ENCODE measurements around the gene CHL1. TPM values are rescaled to one million over a fixed set of nuclear protein-coding genes. Genes with fewer than 3 reads are reported as not detected.

CHL1 gene
- not detected in 2 replicates for total RNA-seq (2022)
- Bru-seq, nascent RNA, result not detected
- not detected for BruChase-seq, experiment 1, labeled RNA remaining after a 2-hour chase
- not detected for BruChase-seq, experiment 2, labeled RNA remaining after a 6-hour chase
- long read RNA-seq, result 0 reads

- ChIA-PET POLR2A (no interaction called here), CTCF (no interaction called here)
- no TSS peak for BruUV-seq (replicated peaks)
- Histone ChIP-seq H3K4me1 (no peaks in the 10 kb centered on the region), H3K36me3 (ENCODE audit: control insufficient read depth, insufficient read depth, low read length) (no peaks in the 10 kb centered on the region), H3K4me3 (ENCODE audit: low read depth, low read length) (no peak within 1 kb of the TSS), H3K27me3 (replicated peaks; ENCODE audit: control insufficient read depth, insufficient read depth, low read length) (no peaks in the 10 kb centered on the region), H3K9me3 (no peaks in the 10 kb centered on the region)
- H3K27ac Mint-ChIP-seq (ENCODE audit: unreplicated experiment), result no peak within 1 kb of the TSS
- H3K4me3 Mint-ChIP-seq (ENCODE audit: unreplicated experiment), result no peak within 1 kb of the TSS
- intact Hi-C loops (cut with micrococcal nuclease; ENCODE audit: unreplicated experiment), result no loop called here
- no peaks in the 10 kb centered on the region for H3K27me3 Mint-ChIP-seq (ENCODE audit: insufficient read depth, unreplicated experiment)
- no peaks in the 10 kb centered on the region for H3K9me3 Mint-ChIP-seq (ENCODE audit: unreplicated experiment)
- no peaks in the 10 kb centered on the region for H3K36me3 Mint-ChIP-seq (ENCODE audit: insufficient read depth, unreplicated experiment)
- DNase-seq, result no peak
- TF ChIP-seq CTCF (IDR thresholded peaks at IDR 0.05; ENCODE audit: insufficient read depth in 1 of 2, low read depth in 1 of 2, low read length in 1 of 2, severe bottlenecking in 1 of 2, unreplicated experiment in 1 of 2), result no peak
- H3K4me1 Mint-ChIP-seq (ENCODE audit: low read depth, unreplicated experiment), result no peaks in the 10 kb centered on the region
These were observed at the start of gene CHL1 for GRCh38 chr3:196311-197148. CHL1 (plus strand) TSS chr3:196763; CDS start chr3:319777, 123,014 bp downstream.

- no peak for DNase-seq
- no TSS peak for BruUV-seq (replicated peaks)
- POLR2A ChIA-PET, result no interaction called here
- H3K9me3 Mint-ChIP-seq (ENCODE audit: unreplicated experiment), result no peaks in the 10 kb centered on the region
- CTCF ChIA-PET, result no interaction called here
- H3K27me3 Mint-ChIP-seq (ENCODE audit: insufficient read depth, unreplicated experiment), result peaks cover 5% of the 10 kb centered on the region
- Histone ChIP-seq H3K9me3 (no peaks in the 10 kb centered on the region), H3K4me3 (ENCODE audit: low read depth, low read length) (no peak overlapping the region), H3K36me3 (ENCODE audit: control insufficient read depth, insufficient read depth, low read length) (no peaks in the 10 kb centered on the region), H3K27me3 (replicated peaks; ENCODE audit: control insufficient read depth, insufficient read depth, low read length) (no peaks in the 10 kb centered on the region), H3K4me1 (no peaks in the 10 kb centered on the region)
- H3K4me3 Mint-ChIP-seq (ENCODE audit: unreplicated experiment), result no peak overlapping the region
- H3K36me3 Mint-ChIP-seq (ENCODE audit: insufficient read depth, unreplicated experiment), result no peaks in the 10 kb centered on the region
- intact Hi-C loops (cut with micrococcal nuclease; ENCODE audit: unreplicated experiment), result no loop called here
- TF ChIP-seq CTCF (IDR thresholded peaks at IDR 0.05; ENCODE audit: insufficient read depth in 1 of 2, low read depth in 1 of 2, low read length in 1 of 2, severe bottlenecking in 1 of 2, unreplicated experiment in 1 of 2), result no peak
- no peaks in the 10 kb centered on the region for H3K4me1 Mint-ChIP-seq (ENCODE audit: low read depth, unreplicated experiment)
- H3K27ac Mint-ChIP-seq (ENCODE audit: unreplicated experiment), result no peak overlapping the region
These were observed 44.9 kb upstream of the CHL1 start for GRCh38 chr3:151614-152189.

GRCh38 chr3:159974-160373 lies 36.6 kb upstream of the CHL1 start:
- H3K9me3 Mint-ChIP-seq (ENCODE audit: unreplicated experiment), result no peaks in the 10 kb centered on the region
- H3K9me3 ChIP-seq, result no peaks in the 10 kb centered on the region
- H3K27ac Mint-ChIP-seq (ENCODE audit: unreplicated experiment), result no peak overlapping the region
- no peaks in the 10 kb centered on the region for H3K4me1 ChIP-seq
- CTCF ChIA-PET, result no interaction called here
- H3K4me3 Mint-ChIP-seq (ENCODE audit: unreplicated experiment), result no peak overlapping the region
- no peak for DNase-seq
- no peaks in the 10 kb centered on the region for H3K4me1 Mint-ChIP-seq (ENCODE audit: low read depth, unreplicated experiment)
- intact Hi-C loops (cut with micrococcal nuclease; ENCODE audit: unreplicated experiment), result no loop called here
- H3K4me3 ChIP-seq (ENCODE audit: low read depth, low read length), result no peak overlapping the region
- no peaks in the 10 kb centered on the region for H3K27me3 ChIP-seq (replicated peaks; ENCODE audit: control insufficient read depth, insufficient read depth, low read length)
- no peaks in the 10 kb centered on the region for H3K36me3 ChIP-seq (ENCODE audit: control insufficient read depth, insufficient read depth, low read length)
- TF ChIP-seq CTCF (IDR thresholded peaks at IDR 0.05; ENCODE audit: insufficient read depth in 1 of 2, low read depth in 1 of 2, low read length in 1 of 2, severe bottlenecking in 1 of 2, unreplicated experiment in 1 of 2), result no peak
- POLR2A ChIA-PET, result no interaction called here
- H3K36me3 Mint-ChIP-seq (ENCODE audit: insufficient read depth, unreplicated experiment), result no peaks in the 10 kb centered on the region
- no TSS peak for BruUV-seq (replicated peaks)
- H3K27me3 Mint-ChIP-seq (ENCODE audit: insufficient read depth, unreplicated experiment), result peaks cover 18% of the 10 kb centered on the region
